ENCODE data around the gene MIA. TPM values are rescaled to one million over a fixed set of nuclear protein-coding genes. Genes with fewer than 3 reads are reported as not detected.
"Not testable (repeated sequence)": the region's sequence is repeated elsewhere in the genome, so short reads cannot be mapped to it uniquely, and the experiment has no call there.

The MIA gene
- total and polyA plus RNA-seq, 4 donors, result 0.42 to 0.44 TPM; not detected in 2

DNA sequence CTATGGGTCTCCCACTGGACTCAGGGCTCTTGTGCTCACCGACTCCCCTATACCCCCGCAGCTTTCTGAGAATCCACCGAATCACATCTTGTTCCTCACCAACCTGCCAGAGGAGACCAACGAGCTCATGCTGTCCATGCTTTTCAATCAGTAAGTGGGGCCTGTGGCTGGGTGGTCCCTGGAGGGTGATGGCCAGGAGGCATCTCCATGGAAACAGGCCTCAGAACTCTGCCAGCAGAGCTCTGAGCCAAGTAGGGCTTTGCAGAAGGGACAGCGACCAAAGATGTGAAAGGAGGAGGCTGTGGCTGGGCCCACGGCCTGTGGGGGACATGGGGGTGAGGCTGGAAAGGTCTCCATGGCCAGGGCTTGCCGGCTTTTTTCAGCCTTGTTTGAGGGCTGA is 11.8 kb upstream of the MIA start:
- no peak for TF ChIP-seq GABPA (IDR thresholded peaks at IDR 0.05 in 1 of 2, conservative IDR thresholded peaks at IDR 0.05 in 1 of 2)
- Histone ChIP-seq H3K4me1 (ENCODE audit: control insufficient read depth in 4 of 4, insufficient read depth in 4 of 4, low read length in 3 of 4) (peaks cover 0 to 2% (median 0%) of the 10 kb centered on the region in 4 donors), H3K36me3 (ENCODE audit: control insufficient read depth in 4 of 4, insufficient read depth in 3 of 4, low read depth in 1 of 4, low read length in 3 of 4) (peaks cover 35 to 78% (median 64%) of the 10 kb centered on the region in 4 donors), H3K27ac (ENCODE audit: low read depth in 1 of 2, low read length in 2 of 2) (no peak overlapping the region), H3K9me3 (ENCODE audit: control insufficient read depth in 4 of 4, low read length in 3 of 4) (no peaks in the 10 kb centered on the region), H3K9ac (ENCODE audit: low read depth in 1 of 2, low read length in 2 of 2) (no peak overlapping the region), H3K4me3 (ENCODE audit: low read depth in 1 of 3, low read length in 3 of 3) (no peak overlapping the region), H3K27me3 (ENCODE audit: control insufficient read depth in 4 of 4, insufficient read depth in 4 of 4, low read length in 3 of 4) (no peaks in the 10 kb centered on the region)
- no peak for DNase-seq (ENCODE audit: low spot score)
- WGBS, result 95% methylated on average over 7 of the region's 7 CpGs

- Histone ChIP-seq H3K4me3 (ENCODE audit: low read depth in 1 of 3, low read length in 3 of 3) (no peak overlapping the region), H3K27ac (ENCODE audit: low read depth in 1 of 2, low read length in 2 of 2) (no peak overlapping the region), H3K36me3 (ENCODE audit: control insufficient read depth in 4 of 4, insufficient read depth in 3 of 4, low read depth in 1 of 4, low read length in 3 of 4) (peaks cover 33 to 75% (median 63%) of the 10 kb centered on the region in 4 donors), H3K27me3 (ENCODE audit: control insufficient read depth in 4 of 4, insufficient read depth in 4 of 4, low read length in 3 of 4) (no peaks in the 10 kb centered on the region), H3K4me1 (ENCODE audit: control insufficient read depth in 4 of 4, insufficient read depth in 4 of 4, low read length in 3 of 4) (peaks cover 0 to 2% (median 0%) of the 10 kb centered on the region in 4 donors), H3K9me3 (ENCODE audit: control insufficient read depth in 4 of 4, low read length in 3 of 4) (no peaks in the 10 kb centered on the region), H3K9ac (ENCODE audit: low read depth in 1 of 2, low read length in 2 of 2) (no peak overlapping the region)
- 91% methylated on average over 10 of the region's 10 CpGs for WGBS
- TF ChIP-seq, protein P1, sequence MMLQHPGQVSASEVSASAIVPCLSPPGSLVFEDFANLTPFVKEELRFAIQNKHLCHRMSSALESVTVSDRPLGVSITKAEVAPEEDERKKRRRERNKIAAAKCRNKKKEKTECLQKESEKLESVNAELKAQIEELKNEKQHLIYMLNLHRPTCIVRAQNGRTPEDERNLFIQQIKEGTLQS (IDR thresholded peaks at IDR 0.05), result no peak
- no peak for TF ChIP-seq HNF4A (conservative IDR thresholded peaks at IDR 0.05)
- TF ChIP-seq HNF4G (IDR thresholded peaks at IDR 0.05), result no peak
- TF ChIP-seq FOXA1 (IDR thresholded peaks at IDR 0.05), result no peak
- TF ChIP-seq ZBTB33 (IDR thresholded peaks at IDR 0.05), result no peak
- TF ChIP-seq JUND (IDR thresholded peaks at IDR 0.05), result no peak
- TF ChIP-seq, protein P2, sequence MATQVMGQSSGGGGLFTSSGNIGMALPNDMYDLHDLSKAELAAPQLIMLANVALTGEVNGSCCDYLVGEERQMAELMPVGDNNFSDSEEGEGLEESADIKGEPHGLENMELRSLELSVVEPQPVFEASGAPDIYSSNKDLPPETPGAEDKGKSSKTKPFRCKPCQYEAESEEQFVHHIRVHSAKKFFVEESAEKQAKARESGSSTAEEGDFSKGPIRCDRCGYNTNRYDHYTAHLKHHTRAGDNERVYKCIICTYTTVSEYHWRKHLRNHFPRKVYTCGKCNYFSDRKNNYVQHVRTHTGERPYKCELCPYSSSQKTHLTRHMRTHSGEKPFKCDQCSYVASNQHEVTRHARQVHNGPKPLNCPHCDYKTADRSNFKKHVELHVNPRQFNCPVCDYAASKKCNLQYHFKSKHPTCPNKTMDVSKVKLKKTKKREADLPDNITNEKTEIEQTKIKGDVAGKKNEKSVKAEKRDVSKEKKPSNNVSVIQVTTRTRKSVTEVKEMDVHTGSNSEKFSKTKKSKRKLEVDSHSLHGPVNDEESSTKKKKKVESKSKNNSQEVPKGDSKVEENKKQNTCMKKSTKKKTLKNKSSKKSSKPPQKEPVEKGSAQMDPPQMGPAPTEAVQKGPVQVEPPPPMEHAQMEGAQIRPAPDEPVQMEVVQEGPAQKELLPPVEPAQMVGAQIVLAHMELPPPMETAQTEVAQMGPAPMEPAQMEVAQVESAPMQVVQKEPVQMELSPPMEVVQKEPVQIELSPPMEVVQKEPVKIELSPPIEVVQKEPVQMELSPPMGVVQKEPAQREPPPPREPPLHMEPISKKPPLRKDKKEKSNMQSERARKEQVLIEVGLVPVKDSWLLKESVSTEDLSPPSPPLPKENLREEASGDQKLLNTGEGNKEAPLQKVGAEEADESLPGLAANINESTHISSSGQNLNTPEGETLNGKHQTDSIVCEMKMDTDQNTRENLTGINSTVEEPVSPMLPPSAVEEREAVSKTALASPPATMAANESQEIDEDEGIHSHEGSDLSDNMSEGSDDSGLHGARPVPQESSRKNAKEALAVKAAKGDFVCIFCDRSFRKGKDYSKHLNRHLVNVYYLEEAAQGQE (IDR thresholded peaks at IDR 0.05), result no peak
- no peak for TF ChIP-seq FOXA2 (IDR thresholded peaks at IDR 0.05)
- TF ChIP-seq, protein P3, sequence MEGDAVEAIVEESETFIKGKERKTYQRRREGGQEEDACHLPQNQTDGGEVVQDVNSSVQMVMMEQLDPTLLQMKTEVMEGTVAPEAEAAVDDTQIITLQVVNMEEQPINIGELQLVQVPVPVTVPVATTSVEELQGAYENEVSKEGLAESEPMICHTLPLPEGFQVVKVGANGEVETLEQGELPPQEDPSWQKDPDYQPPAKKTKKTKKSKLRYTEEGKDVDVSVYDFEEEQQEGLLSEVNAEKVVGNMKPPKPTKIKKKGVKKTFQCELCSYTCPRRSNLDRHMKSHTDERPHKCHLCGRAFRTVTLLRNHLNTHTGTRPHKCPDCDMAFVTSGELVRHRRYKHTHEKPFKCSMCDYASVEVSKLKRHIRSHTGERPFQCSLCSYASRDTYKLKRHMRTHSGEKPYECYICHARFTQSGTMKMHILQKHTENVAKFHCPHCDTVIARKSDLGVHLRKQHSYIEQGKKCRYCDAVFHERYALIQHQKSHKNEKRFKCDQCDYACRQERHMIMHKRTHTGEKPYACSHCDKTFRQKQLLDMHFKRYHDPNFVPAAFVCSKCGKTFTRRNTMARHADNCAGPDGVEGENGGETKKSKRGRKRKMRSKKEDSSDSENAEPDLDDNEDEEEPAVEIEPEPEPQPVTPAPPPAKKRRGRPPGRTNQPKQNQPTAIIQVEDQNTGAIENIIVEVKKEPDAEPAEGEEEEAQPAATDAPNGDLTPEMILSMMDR (IDR thresholded peaks at IDR 0.05; ENCODE audit: low read depth, low read length, missing input control), result no peak
- no peak for TF ChIP-seq NR2F2 (IDR thresholded peaks at IDR 0.05)
- TF ChIP-seq TAF1 (conservative IDR thresholded peaks at IDR 0.05), result no peak
- TF ChIP-seq EGR1 (IDR thresholded peaks at IDR 0.05; ENCODE audit: low read depth in 2 of 2), result no peak
- no peak for TF ChIP-seq GABPA (IDR thresholded peaks at IDR 0.05 in 1 of 2, conservative IDR thresholded peaks at IDR 0.05 in 1 of 2)
- TF ChIP-seq RXRA (IDR thresholded peaks at IDR 0.05), result no peak
- TF ChIP-seq, protein P4, sequence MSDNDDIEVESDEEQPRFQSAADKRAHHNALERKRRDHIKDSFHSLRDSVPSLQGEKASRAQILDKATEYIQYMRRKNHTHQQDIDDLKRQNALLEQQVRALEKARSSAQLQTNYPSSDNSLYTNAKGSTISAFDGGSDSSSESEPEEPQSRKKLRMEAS (IDR thresholded peaks at IDR 0.05), result no peak
- TF ChIP-seq SP1 (IDR thresholded peaks at IDR 0.05), result no peak
- no peak for TF ChIP-seq RAD21 (IDR thresholded peaks at IDR 0.05)
- no peak for TF ChIP-seq YY1 (IDR thresholded peaks at IDR 0.05)
- DNase-seq (ENCODE audit: low spot score), result no peak
Observed at GRCh38 chr19:40763963-40764362, 11.4 kb upstream of the MIA start.

- not testable (repeated sequence) for H3K4me1 ChIP-seq (ENCODE audit: control insufficient read depth in 4 of 4, insufficient read depth in 4 of 4, low read length in 3 of 4); H3K9me3 ChIP-seq (ENCODE audit: control insufficient read depth in 4 of 4, low read length in 3 of 4); H3K27me3 ChIP-seq (ENCODE audit: control insufficient read depth in 4 of 4, insufficient read depth in 4 of 4, low read length in 3 of 4); H3K9ac ChIP-seq (ENCODE audit: low read depth in 1 of 2, low read length in 2 of 2); H3K27ac ChIP-seq (ENCODE audit: low read depth in 1 of 2, low read length in 2 of 2); H3K4me3 ChIP-seq (ENCODE audit: low read depth in 1 of 3, low read length in 3 of 3); DNase-seq (ENCODE audit: low spot score)
- 97% methylated on average over 13 of the region's 13 CpGs for WGBS
- H3K36me3 ChIP-seq (ENCODE audit: control insufficient read depth in 4 of 4, insufficient read depth in 3 of 4, low read depth in 1 of 4, low read length in 3 of 4), result peaks cover 24 to 50% (median 44%) of the 10 kb centered on the region in 4 donors
Observed at GRCh38 chr19:40766385-40766784, 8.9 kb upstream of the MIA start.
